AG04449 (cell line): ENCODE measurements around the gene CASP7.

Experiments used
- CTCF ChIA-PET: fragments of 350-600 bp; formaldehyde crosslinking; extraction: SDS; loops from one replicate; lab custom pipeline; 2021; ENCODE audit warnings: antibody characterized with exemption; lab: Yijun Ruan, JAX
- POLR2A ChIA-PET: fragments of 400-600, 350-600 bp; formaldehyde crosslinking; extraction: SDS; loops from one replicate; lab custom pipeline; 2020; ENCODE audit warnings: antibody characterized with exemption, inconsistent platforms; lab: Yijun Ruan, JAX
- DNase-seq: peaks from one replicate; pipeline ENCODE4 v3.0.0-alpha.2; 2010; ENCODE audit warnings: low read depth, low spot score
- H3K4me3 ChIP-seq: 2 replicates; pipeline ENCODE4 v1.5.1; 2011; ENCODE audit warnings: low read depth, mild to moderate bottlenecking, control low read depth, low read length
- TF ChIP-seq, protein P1 (sequence below): IDR thresholded peaks from one replicate; pipeline ENCODE4 v1.5.1; 2011; ENCODE audit warnings: mild to moderate bottlenecking, moderate library complexity, low read length, control low read depth, inconsistent platforms; ENCODE audit not compliant: insufficient read depth; ENCODE audit errors: missing control alignments

CASP7 gene

GRCh38 chr10:113663908-113664307 is 15.8 kb upstream of the CASP7 start, which contains the start of gene NRAP:
Gene NRAP (minus strand): TSS chr10:113664041. CDS start chr10:113663882, 159 bp downstream.
- POLR2A ChIA-PET = no interaction called here
- DNase-seq = no peak
- H3K4me3 ChIP-seq = no peak within 1 kb of the TSS
- TF ChIP-seq, protein P1, sequence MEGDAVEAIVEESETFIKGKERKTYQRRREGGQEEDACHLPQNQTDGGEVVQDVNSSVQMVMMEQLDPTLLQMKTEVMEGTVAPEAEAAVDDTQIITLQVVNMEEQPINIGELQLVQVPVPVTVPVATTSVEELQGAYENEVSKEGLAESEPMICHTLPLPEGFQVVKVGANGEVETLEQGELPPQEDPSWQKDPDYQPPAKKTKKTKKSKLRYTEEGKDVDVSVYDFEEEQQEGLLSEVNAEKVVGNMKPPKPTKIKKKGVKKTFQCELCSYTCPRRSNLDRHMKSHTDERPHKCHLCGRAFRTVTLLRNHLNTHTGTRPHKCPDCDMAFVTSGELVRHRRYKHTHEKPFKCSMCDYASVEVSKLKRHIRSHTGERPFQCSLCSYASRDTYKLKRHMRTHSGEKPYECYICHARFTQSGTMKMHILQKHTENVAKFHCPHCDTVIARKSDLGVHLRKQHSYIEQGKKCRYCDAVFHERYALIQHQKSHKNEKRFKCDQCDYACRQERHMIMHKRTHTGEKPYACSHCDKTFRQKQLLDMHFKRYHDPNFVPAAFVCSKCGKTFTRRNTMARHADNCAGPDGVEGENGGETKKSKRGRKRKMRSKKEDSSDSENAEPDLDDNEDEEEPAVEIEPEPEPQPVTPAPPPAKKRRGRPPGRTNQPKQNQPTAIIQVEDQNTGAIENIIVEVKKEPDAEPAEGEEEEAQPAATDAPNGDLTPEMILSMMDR = no peak
- CTCF ChIA-PET = interaction anchor here (1.3 kb wide), 1 partner anchor 16 kb away, joined by 3 read pairs; the partner anchor contains the start of gene CASP7

- no peak overlapping the region for H3K4me3 ChIP-seq
- ChIA-PET POLR2A (no interaction called here), CTCF (no interaction called here)
- TF ChIP-seq, protein P1 = no peak
- DNase-seq = no peak
Measured at GRCh38 chr10:113665352-113665751, 14.4 kb upstream of the CASP7 start.

DNA sequence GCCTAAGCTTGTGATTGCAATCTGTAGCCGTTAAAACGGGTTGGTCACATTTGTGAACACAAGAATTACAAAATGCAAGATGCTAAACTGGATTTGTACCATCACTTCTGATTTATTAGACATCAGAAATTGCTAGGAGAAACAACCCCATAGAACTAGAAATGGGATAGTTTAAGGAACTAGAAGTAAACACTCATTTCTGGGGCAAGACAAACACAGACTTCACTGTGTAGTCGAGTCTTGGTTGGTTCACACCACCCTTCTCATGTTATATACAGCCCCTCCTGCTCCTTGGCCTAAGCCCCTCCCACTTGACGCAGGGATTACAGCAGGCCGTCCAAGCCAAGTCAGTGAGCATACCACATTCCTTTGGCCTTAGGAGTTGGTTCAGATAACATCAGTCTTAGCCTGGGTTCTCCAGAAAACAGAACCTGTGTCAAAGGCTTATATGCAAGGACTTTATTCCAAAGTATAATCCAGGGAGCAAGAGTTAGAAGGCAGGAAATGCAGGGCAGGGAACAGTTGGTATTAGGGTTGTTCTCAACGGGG is 13.8 kb upstream of the CASP7 start:
- ChIA-PET POLR2A (no interaction called here), CTCF (interaction anchor here (1.5 kb wide), 1 partner anchor 13 kb away, joined by 4 read pairs; the partner anchor contains the start of gene CASP7)
- peak; percentile 70 for DNase-seq
- H3K4me3 ChIP-seq = no peak overlapping the region
- TF ChIP-seq, protein P1 = no peak

- ChIA-PET POLR2A (no interaction called here), CTCF (interaction anchor here (1.5 kb wide), 1 partner anchor 13 kb away, joined by 4 read pairs; the partner anchor contains the start of gene CASP7)
- DNase-seq = no peak
- TF ChIP-seq, protein P1 = no peak
- H3K4me3 ChIP-seq = no peak overlapping the region
Measured at GRCh38 chr10:113666682-113667252, 12.9 kb upstream of the CASP7 start.

DNA sequence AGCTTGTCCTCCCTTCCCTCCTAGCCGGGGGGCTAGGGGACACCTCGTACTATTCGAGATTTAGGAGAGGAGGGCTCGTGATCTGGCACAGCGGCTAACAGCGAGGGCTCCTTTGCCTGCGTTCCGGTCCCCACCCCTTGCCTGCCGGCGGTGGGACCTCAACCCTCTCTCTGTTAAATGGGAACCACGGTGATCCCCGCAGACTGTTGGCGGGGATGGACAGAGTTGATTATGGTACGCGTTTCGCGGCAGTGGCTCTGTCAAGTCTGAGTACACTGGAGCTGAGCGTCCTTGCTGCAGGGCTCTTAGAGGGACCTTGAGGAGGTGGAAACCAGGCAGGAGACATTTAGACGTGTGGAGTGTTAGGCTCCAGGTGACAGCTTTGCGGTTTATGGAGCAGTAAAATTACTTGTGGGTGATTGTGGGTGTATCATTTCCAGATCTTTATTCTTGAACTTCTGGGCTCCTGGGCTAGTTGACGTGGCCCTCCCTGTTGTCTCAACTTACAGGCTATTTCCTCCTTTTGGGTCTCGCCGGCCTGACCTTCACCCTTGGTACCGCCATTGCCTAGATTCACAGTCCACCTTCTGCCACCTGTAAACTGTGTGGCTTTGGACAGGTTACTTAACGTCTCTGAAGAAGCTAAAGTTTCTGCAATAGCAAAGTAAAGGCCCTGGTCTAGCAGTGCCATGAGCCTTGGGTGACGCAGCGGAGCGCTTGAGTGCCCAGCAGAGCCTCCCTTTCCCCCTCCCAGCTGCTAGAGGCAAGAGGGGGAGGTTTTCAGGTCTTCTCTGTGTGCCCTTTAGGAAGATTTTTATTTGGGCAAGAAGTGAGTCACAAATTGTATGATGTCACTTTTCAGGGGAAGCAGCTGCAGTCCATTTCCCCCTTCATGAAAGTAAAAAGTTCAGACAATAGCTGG is 739 bp downstream of the CASP7 start:
- CTCF ChIA-PET = interaction anchor here (0.9 to 1.9 kb wide), 8 partner anchors 9 to 423 kb away, joined by 3 to 5 read pairs (median 4); partner anchors contain the start of gene NRAP

More for the DNA sequence above, 739 bp downstream of the CASP7 start:
- peak overlapping the region; percentile 100 for H3K4me3 ChIP-seq
- DNase-seq = no peak
- TF ChIP-seq, protein P1 = no peak
- POLR2A ChIA-PET = interaction anchor here (0.6 to 1.2 kb wide), 2 partner anchors 175 to 215 kb away, joined by 3 read pairs; no protein-coding TSS in a partner anchor
